Progenitor cell of endocrine pancreas (in vitro differentiated cells): ENCODE results near the gene TNFSF10. TPM values are rescaled to one million over a fixed set of nuclear protein-coding genes. Genes with fewer than 3 reads are reported as not detected.

Source experiments
- DNase-seq: peaks from one replicate; pipeline ENCODE4 v3.0.0; 2021; ENCODE audit warnings: low spot score; ENCODE audit not compliant: unreplicated experiment
- H3K27ac Mint-ChIP-seq: 2 replicates; pipeline ENCODE4 v1.8.0; 2021; ENCODE audit warnings: mild to moderate bottlenecking, moderate library complexity, mixed read lengths
- H3K27me3 Mint-ChIP-seq: 2 replicates; pipeline ENCODE4 v1.8.0; 2021; ENCODE audit warnings: mixed read lengths
- H3K36me3 Mint-ChIP-seq: 2 replicates; pipeline ENCODE4 v1.8.0; 2022; ENCODE audit warnings: mixed read lengths; ENCODE audit not compliant: insufficient read depth
- H3K4me1 Mint-ChIP-seq: 2 replicates; pipeline ENCODE4 v1.8.0; 2021; ENCODE audit warnings: low read depth, mixed read lengths
- H3K4me3 Mint-ChIP-seq: 2 replicates; pipeline ENCODE4 v1.8.0; 2021; ENCODE audit warnings: low read depth, mild to moderate bottlenecking, moderate library complexity, mixed read lengths
- H3K9me3 Mint-ChIP-seq: 2 replicates; pipeline ENCODE4 v1.8.0; 2021; ENCODE audit warnings: low read depth, mixed read lengths
- total RNA-seq: library from RNA; stranded (reverse); gene quantifications from 2 replicates; pipeline ENCODE4 v1.2.1, GENCODE V29; 2021
- TF ChIP-seq, protein P1 (sequence below): fragments of 200-600 bp; sonication (generic); IDR thresholded peaks from one replicate; pipeline ENCODE4 v1.5.0; 2021; ENCODE audit warnings: antibody characterized with exemption, mild to moderate bottlenecking; ENCODE audit not compliant: unreplicated experiment

The TNFSF10 gene
- total RNA-seq, 1 donor from 2014 or later: 0.72 TPM

DNA sequence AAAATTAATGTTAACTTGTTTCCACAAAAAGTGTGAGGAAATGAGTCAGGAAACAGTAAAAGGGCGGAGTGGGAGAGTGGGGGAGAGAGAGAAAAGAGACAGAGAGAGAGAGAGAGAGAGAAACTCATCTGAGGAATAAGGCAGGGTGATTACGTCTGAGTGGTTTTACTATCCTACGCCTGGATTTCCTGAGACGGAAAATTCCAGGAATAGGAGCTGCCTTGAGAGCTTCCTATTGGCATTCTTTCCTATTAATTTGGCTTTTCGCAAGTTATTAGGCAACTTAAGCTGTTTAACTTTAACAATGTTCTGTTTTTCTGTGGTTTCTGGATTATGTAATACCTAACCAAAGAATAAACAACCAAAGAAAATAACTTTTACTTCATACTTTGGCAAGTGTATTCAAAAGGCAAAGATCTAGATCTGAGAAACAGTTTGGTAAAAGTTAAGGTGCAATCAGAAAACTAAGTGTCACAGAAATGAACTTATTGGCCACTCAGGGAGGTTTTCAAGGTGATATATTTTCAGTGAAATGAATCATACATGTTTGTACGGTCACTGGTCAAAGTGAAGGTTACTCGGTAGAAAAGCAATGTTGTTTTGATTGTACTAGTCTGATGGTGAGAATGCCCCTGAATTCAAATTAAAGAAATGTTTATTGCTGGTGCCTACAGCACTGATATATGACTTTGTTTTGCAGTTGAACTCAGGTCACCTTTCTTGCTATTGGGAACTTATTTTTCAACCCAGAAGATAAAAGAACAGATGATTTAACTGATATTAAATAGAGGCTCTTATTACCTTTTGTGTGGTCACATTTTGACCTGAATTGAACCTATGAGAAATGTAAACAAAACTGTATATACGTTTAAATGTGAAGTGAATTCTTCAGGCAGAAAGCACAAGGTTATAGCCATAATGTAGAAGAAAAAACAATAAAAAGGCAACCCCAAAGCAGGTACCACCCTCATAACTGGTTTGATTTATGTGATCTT lies 39.9 kb upstream of the TNFSF10 start:
- Mint-ChIP-seq H3K27ac (peak overlapping the region; percentile 40), H3K36me3 (no peaks in the 10 kb centered on the region), H3K27me3 (no peaks in the 10 kb centered on the region), H3K4me3 (no peak overlapping the region), H3K4me1 (peaks cover 19% of the 10 kb centered on the region), H3K9me3 (peaks cover 10% of the 10 kb centered on the region)
- TF ChIP-seq, protein P1, sequence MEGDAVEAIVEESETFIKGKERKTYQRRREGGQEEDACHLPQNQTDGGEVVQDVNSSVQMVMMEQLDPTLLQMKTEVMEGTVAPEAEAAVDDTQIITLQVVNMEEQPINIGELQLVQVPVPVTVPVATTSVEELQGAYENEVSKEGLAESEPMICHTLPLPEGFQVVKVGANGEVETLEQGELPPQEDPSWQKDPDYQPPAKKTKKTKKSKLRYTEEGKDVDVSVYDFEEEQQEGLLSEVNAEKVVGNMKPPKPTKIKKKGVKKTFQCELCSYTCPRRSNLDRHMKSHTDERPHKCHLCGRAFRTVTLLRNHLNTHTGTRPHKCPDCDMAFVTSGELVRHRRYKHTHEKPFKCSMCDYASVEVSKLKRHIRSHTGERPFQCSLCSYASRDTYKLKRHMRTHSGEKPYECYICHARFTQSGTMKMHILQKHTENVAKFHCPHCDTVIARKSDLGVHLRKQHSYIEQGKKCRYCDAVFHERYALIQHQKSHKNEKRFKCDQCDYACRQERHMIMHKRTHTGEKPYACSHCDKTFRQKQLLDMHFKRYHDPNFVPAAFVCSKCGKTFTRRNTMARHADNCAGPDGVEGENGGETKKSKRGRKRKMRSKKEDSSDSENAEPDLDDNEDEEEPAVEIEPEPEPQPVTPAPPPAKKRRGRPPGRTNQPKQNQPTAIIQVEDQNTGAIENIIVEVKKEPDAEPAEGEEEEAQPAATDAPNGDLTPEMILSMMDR: no peak
- no peak for DNase-seq

DNA sequence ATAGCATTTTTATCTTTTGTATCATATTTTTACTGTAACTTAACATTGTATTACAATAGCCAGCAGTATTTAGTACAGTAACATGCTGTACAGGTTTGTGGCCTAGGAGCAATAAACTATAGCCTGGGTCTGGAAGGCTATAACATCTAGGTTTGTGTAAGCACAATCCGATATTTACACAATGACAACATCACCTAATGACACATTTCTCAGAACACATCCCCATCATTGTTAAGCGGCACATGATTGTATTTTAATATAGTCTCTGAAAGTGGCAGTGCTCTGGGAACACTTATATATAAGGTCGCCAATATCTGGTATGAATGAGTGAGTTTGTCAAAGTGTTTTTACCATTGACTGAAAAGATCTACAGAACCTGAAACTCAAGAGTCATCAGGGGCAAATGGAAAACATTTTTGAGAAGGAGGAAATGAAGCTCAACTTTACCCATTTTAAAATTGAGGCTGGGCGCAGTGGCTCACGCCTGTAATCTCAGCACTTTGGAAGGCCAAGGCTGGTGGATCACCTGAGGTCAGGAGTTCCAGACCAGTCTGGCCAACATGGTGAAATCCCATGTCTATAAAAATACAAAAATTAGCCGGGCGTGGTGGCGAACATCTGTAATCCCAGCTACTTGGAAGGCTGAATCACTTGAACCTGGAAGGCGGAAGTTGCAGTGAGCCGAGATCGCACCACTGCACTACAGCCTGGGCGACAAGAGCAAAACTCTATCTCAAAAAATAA lies 38.8 kb upstream of the TNFSF10 start:
- Mint-ChIP-seq H3K4me3 (no peak overlapping the region), H3K27ac (no peak overlapping the region), H3K27me3 (no peaks in the 10 kb centered on the region), H3K36me3 (no peaks in the 10 kb centered on the region), H3K4me1 (peaks cover 19% of the 10 kb centered on the region), H3K9me3 (peaks cover 4% of the 10 kb centered on the region)
- DNase-seq: no peak
- TF ChIP-seq, protein P1: no peak

DNA sequence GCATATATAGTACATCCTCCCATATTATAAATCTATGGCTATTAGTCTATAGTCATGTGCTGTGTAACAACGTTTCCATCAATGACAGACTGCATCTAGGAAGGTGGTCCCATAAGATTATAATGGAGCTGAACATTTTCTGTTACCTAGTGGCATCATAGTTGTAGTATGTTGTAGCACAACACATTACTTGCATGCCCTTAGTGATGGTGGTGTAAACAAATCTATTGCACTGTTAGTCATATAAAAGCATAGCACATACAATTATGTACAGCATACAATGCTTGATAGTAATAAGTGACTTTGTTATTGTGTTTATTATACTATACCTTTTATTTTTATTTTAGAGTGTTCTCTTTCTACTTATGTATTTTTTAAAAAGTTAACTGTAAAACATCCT lies 37.4 kb upstream of the TNFSF10 start:
- TF ChIP-seq, protein P1: no peak
- Mint-ChIP-seq H3K9me3 (no peaks in the 10 kb centered on the region), H3K4me3 (no peak overlapping the region), H3K27ac (no peak overlapping the region), H3K36me3 (no peaks in the 10 kb centered on the region), H3K27me3 (no peaks in the 10 kb centered on the region), H3K4me1 (peaks cover 19% of the 10 kb centered on the region)
- no peak for DNase-seq

DNA sequence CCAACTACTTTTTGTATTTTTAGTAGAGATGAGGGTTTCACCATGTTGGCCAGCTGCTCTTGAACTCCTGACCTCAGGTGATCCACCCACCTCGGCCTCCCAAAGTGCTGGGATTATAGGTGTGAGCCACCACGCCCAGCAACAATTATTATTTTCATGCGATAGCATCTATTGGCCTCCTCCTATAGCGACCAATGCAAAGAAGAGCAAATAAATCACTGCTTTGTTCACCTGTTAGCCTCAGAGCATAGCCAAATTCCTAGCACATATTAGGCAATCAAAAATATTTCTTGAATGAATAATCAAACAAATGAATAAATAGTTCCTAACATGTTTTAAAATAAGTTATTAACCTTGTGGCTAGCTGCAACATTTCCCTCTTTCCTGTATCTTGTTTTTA lies 36.8 kb upstream of the TNFSF10 start:
- H3K4me3 Mint-ChIP-seq: no peak overlapping the region
- TF ChIP-seq, protein P1: no peak
- no peaks in the 10 kb centered on the region for H3K9me3 Mint-ChIP-seq
- H3K27me3 Mint-ChIP-seq: no peaks in the 10 kb centered on the region
- no peak for DNase-seq
- peaks cover 19% of the 10 kb centered on the region for H3K4me1 Mint-ChIP-seq
- H3K36me3 Mint-ChIP-seq: no peaks in the 10 kb centered on the region
- H3K27ac Mint-ChIP-seq: no peak overlapping the region

DNA sequence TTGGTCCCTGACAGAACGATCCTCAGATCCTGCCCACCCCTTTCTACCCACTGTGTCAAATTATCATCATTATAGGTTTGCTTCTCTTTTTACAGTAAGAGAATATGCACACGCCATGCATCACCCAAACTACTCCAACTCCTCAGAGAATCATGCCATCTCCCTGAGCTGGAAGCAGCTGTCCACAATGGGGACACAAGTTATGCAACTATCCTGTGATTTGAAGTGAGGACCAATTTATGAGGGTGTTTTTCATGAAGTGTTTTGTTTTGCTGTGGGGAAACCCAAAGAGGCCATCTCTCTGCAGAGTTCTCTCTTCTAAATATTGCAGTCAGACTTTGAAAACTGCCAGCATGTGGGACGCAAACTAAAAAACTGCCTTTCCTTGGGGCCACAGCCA lies 35.8 kb upstream of the TNFSF10 start:
- H3K4me1 Mint-ChIP-seq: peaks cover 15% of the 10 kb centered on the region
- DNase-seq: no peak
- no peaks in the 10 kb centered on the region for H3K27me3 Mint-ChIP-seq
- H3K27ac Mint-ChIP-seq: no peak overlapping the region
- no peaks in the 10 kb centered on the region for H3K9me3 Mint-ChIP-seq
- H3K4me3 Mint-ChIP-seq: no peak overlapping the region
- H3K36me3 Mint-ChIP-seq: no peaks in the 10 kb centered on the region
- TF ChIP-seq, protein P1: no peak
